Stimulated activated CD4-positive, alpha-beta T cell treated with anti-CD3 and anti-CD28 coated beads, Interleukin-12 subunit alpha, Interleukin-12 subunit beta, amount 100 ng/mL, for 48 hours (primary cell): ENCODE results near the gene CCL21.

Experiments
- DNase-seq, 3 donors: peaks; one replicate each; pipeline ENCODE4 v3.0.0-alpha.2; 2020; ENCODE audit warnings: low read depth in 2 of 3, low spot score in 1 of 3

CCL21 gene

GRCh38 chr9:34709196-34709978 is 549 bp downstream of the CCL21 start:
- no peak for DNase-seq

GRCh38 chr9:34707130-34707529 is 2.8 kb downstream of the CCL21 start:
- DNase-seq, result no peak

- peak; percentile 69 to 86 (median 79) for DNase-seq
Measured at GRCh38 chr9:34701769-34702736, 7.9 kb downstream of the CCL21 start.

- peak; percentile 68 to 75 (median 70) for DNase-seq
Measured at GRCh38 chr9:34701023-34701768, 8.7 kb downstream of the CCL21 start.

- no peak for DNase-seq
Measured at GRCh38 chr9:34694811-34695210, 15.1 kb downstream of the CCL21 start.

- no peak for DNase-seq
Measured at GRCh38 chr9:34693560-34693959, 16.4 kb downstream of the CCL21 start.

GRCh38 chr9:34691936-34692315 is 18.0 kb downstream of the CCL21 start:
- no peak for DNase-seq

GRCh38 chr9:34690983-34691935 is 18.7 kb downstream of the CCL21 start, which contains the start of gene CCL19:
CCL19 (minus strand) TSS chr9:34691276; CDS start chr9:34691139, 137 bp downstream.
- no peak for DNase-seq

- no peak for DNase-seq
Measured at GRCh38 chr9:34689512-34689911, 20.4 kb downstream of the CCL21 start.

GRCh38 chr9:34689116-34689470 is 20.8 kb downstream of the CCL21 start:
- DNase-seq, result no peak

- no peak for DNase-seq
Measured at GRCh38 chr9:34688329-34689115, 21.4 kb downstream of the CCL21 start.

- DNase-seq, result no peak
Measured at GRCh38 chr9:34687276-34688030, 22.5 kb downstream of the CCL21 start.

- no peak for DNase-seq
Measured at GRCh38 chr9:34686732-34687131, 23.2 kb downstream of the CCL21 start.

GRCh38 chr9:34686231-34686630 is 23.7 kb downstream of the CCL21 start:
- DNase-seq, result no peak

GRCh38 chr9:34685591-34685990 is 24.3 kb downstream of the CCL21 start:
- no peak for DNase-seq

- DNase-seq, result no peak
Measured at GRCh38 chr9:34684816-34685215, 25.1 kb downstream of the CCL21 start.

- peak in 2 of 3 donors; percentile 17 to 25 for DNase-seq
Measured at GRCh38 chr9:34684145-34684544, 25.8 kb downstream of the CCL21 start.

- no peak for DNase-seq
Measured at GRCh38 chr9:34675869-34676268, 34.1 kb downstream of the CCL21 start.
